Loucy (cell line): ENCODE results near the gene UBE2G1.

Source experiments
- H2AFZ ChIP-seq: fragments of 200-600 bp; sonication (generic); 2 replicates; pipeline ENCODE4 v1.6.0; 2016; ENCODE audit warnings: antibody characterized with exemption, mild to moderate bottlenecking, low read length, moderate library complexity
- H3F3A ChIP-seq: fragments of 200-600 bp; 2 replicates; pipeline ENCODE4 v1.6.0; 2016; ENCODE audit warnings: antibody characterized with exemption, low read depth, mild to moderate bottlenecking
- H3K27me3 ChIP-seq: fragments of 200-600 bp; sonication (generic); 2 replicates; pipeline ENCODE4 v1.6.1; 2014; ENCODE audit warnings: low read length, mild to moderate bottlenecking; ENCODE audit not compliant: insufficient read depth, poor library complexity, severe bottlenecking
- H3K36me3 ChIP-seq: fragments of 200-600 bp; sonication (generic); 2 replicates; pipeline ENCODE4 v1.6.1; 2016; ENCODE audit warnings: low read length; ENCODE audit not compliant: insufficient read depth
- H3K4me1 ChIP-seq: fragments of 200-600 bp; sonication (generic); 2 replicates; pipeline ENCODE4 v1.5.1; 2014; ENCODE audit warnings: low read length, mild to moderate bottlenecking; ENCODE audit not compliant: insufficient read depth, poor library complexity, severe bottlenecking
- H3K4me2 ChIP-seq: fragments of 200-600 bp; sonication (generic); 2 replicates; pipeline ENCODE4 v1.6.0; 2014; ENCODE audit warnings: antibody characterized with exemption, low read length, low read depth, mild to moderate bottlenecking; ENCODE audit not compliant: poor library complexity, severe bottlenecking
- H3K4me3 ChIP-seq: fragments of 200-600 bp; sonication (generic); 2 replicates; pipeline ENCODE4 v1.5.1; 2014; ENCODE audit warnings: low read length, mild to moderate bottlenecking, mixed read lengths; ENCODE audit not compliant: poor library complexity, severe bottlenecking
- H3K79me2 ChIP-seq: fragments of 200-600 bp; sonication (generic); 2 replicates; pipeline ENCODE4 v1.6.1; 2014; ENCODE audit warnings: low read length; ENCODE audit not compliant: insufficient read depth
- H3K9ac ChIP-seq: fragments of 200-600 bp; sonication (generic); 2 replicates; pipeline ENCODE4 v1.6.0; 2014; ENCODE audit warnings: mild to moderate bottlenecking, low read depth, low read length, moderate library complexity; ENCODE audit not compliant: poor library complexity, severe bottlenecking
- H3K9me2 ChIP-seq: fragments of 200-600 bp; sonication (generic); replicated peaks from 2 replicates; pipeline ENCODE4 v1.6.1; 2016; ENCODE audit warnings: low read depth, low read length, mixed read lengths
- H3K9me3 ChIP-seq: fragments of 200-600 bp; sonication (generic); 2 replicates; pipeline ENCODE4 v1.6.1; 2014; ENCODE audit warnings: mild to moderate bottlenecking, antibody characterized with exemption, low read length, low read depth; ENCODE audit not compliant: insufficient read depth
- H4K20me1 ChIP-seq: fragments of 200-600 bp; sonication (generic); 2 replicates; pipeline ENCODE4 v1.6.0; 2014; ENCODE audit warnings: antibody characterized with exemption, low read length, mild to moderate bottlenecking; ENCODE audit not compliant: insufficient read depth, poor library complexity, severe bottlenecking
- CTCF ChIP-seq: fragments of 200-600 bp; sonication (generic); conservative IDR thresholded peaks from 2 replicates; pipeline ENCODE4 v1.5.1; 2014; ENCODE audit warnings: mild to moderate bottlenecking, antibody characterized with exemption, low read length
- EZH2phosphoT487 ChIP-seq: fragments of 200-600 bp; IDR thresholded peaks from 2 replicates; pipeline ENCODE4 v1.6.1; 2018; ENCODE audit warnings: antibody characterized with exemption, mild to moderate bottlenecking, moderate library complexity, borderline replicate concordance

The UBE2G1 gene

GRCh38 chr17:4406386-4406785 is 39.9 kb upstream of the UBE2G1 start:
- Histone ChIP-seq H3K4me3 (no peak overlapping the region), H3K9ac (no peak overlapping the region), H3K79me2 (no peaks in the 10 kb centered on the region), H3K4me2 (no peak overlapping the region), H3K27me3 (no peaks in the 10 kb centered on the region), H4K20me1 (no peaks in the 10 kb centered on the region), H3K9me2 (no peaks in the 10 kb centered on the region), H3K9me3 (no peaks in the 10 kb centered on the region), H3K4me1 (no peaks in the 10 kb centered on the region), H3F3A (no peaks in the 10 kb centered on the region; the same call in 1 of the 2 replicates), H3K36me3 (no peaks in the 10 kb centered on the region), H2AFZ (no peak overlapping the region)
- TF ChIP-seq CTCF, result 0 out of 2 replicates have a peak, but pooled peaks have one; percentile 17
- TF ChIP-seq EZH2phosphoT487, result no peak

GRCh38 chr17:4405699-4406098 is 39.2 kb upstream of the UBE2G1 start:
- H3K79me2 ChIP-seq, result no peaks in the 10 kb centered on the region
- no peak overlapping the region for H2AFZ ChIP-seq
- no peaks in the 10 kb centered on the region for H4K20me1 ChIP-seq
- H3K36me3 ChIP-seq, result no peaks in the 10 kb centered on the region
- H3K27me3 ChIP-seq, result no peaks in the 10 kb centered on the region
- no peak overlapping the region for H3K4me3 ChIP-seq
- no peak overlapping the region for H3K4me2 ChIP-seq
- no peak overlapping the region for H3K9ac ChIP-seq
- TF ChIP-seq CTCF (no peak), EZH2phosphoT487 (no peak)
- no peaks in the 10 kb centered on the region for H3K9me3 ChIP-seq
- H3K9me2 ChIP-seq, result no peaks in the 10 kb centered on the region
- no peaks in the 10 kb centered on the region for H3K4me1 ChIP-seq
- H3F3A ChIP-seq, result no peaks in the 10 kb centered on the region; the same call in 1 of the 2 replicates

GRCh38 chr17:4405038-4405669 is 38.7 kb upstream of the UBE2G1 start:
- no peak overlapping the region for H3K4me3 ChIP-seq
- H3F3A ChIP-seq, result no peaks in the 10 kb centered on the region; the same call in 1 of the 2 replicates
- no peak for TF ChIP-seq EZH2phosphoT487
- no peak for TF ChIP-seq CTCF
- no peaks in the 10 kb centered on the region for H3K9me2 ChIP-seq
- no peaks in the 10 kb centered on the region for H3K4me1 ChIP-seq
- no peaks in the 10 kb centered on the region for H4K20me1 ChIP-seq
- H2AFZ ChIP-seq, result 0 out of 2 replicates have a peak overlapping the region, but pooled peaks have one; percentile 1
- H3K27me3 ChIP-seq, result no peaks in the 10 kb centered on the region
- no peak overlapping the region for H3K9ac ChIP-seq
- H3K36me3 ChIP-seq, result no peaks in the 10 kb centered on the region
- no peaks in the 10 kb centered on the region for H3K79me2 ChIP-seq
- no peaks in the 10 kb centered on the region for H3K9me3 ChIP-seq
- no peak overlapping the region for H3K4me2 ChIP-seq
